ENCODE data around the gene ROR1.

ROR1 gene

GRCh38 chr1:64223329-64224151 lies 449.7 kb downstream of the ROR1 start (continued):
- TF ChIP-seq ATF2 (tag by site-specific recombination; IDR thresholded peaks at IDR 0.05; ENCODE audit: low read depth) (no peak), ZNF132 (tag by site-specific recombination; IDR thresholded peaks at IDR 0.05; ENCODE audit: borderline replicate concordance) (0 out of 2 replicates have a peak, but pooled peaks have one; percentile 55), ZNF341 (tag by site-specific recombination; IDR thresholded peaks at IDR 0.05; ENCODE audit: low read depth) (no peak), ZBTB17 (tag by site-specific recombination; IDR thresholded peaks at IDR 0.05) (peak; percentile 98), ZNF18 (tag by site-specific recombination; IDR thresholded peaks at IDR 0.05) (no peak), ZBTB44 (tag by site-specific recombination; IDR thresholded peaks at IDR 0.05) (peak; percentile 47; the same call in 1 of the 2 replicates), KLF17 (tag by site-specific recombination; IDR thresholded peaks at IDR 0.05) (no peak), ZNF266 (tag by site-specific recombination; IDR thresholded peaks at IDR 0.05; ENCODE audit: low read depth) (no peak), ZNF221 (tag by site-specific recombination; IDR thresholded peaks at IDR 0.05; ENCODE audit: borderline replicate concordance) (no peak), ZBTB8A (tag by site-specific recombination; IDR thresholded peaks at IDR 0.05) (0 out of 2 replicates have a peak, but pooled peaks have one; percentile 21), ZNF677 (tag by site-specific recombination; IDR thresholded peaks at IDR 0.05) (no peak), ZNF311 (tag by site-specific recombination; IDR thresholded peaks at IDR 0.05; ENCODE audit: borderline replicate concordance) (no peak), SCRT2 (tag by site-specific recombination; IDR thresholded peaks at IDR 0.05) (0 out of 2 replicates have a peak, but pooled peaks have one; percentile 32), OSR2 (tag by site-specific recombination; IDR thresholded peaks at IDR 0.05) (peak; percentile 87; the same call in 1 of the 2 replicates), ZNF10 (tag by site-specific recombination; IDR thresholded peaks at IDR 0.05) (no peak), ZNF529 (tag by site-specific recombination; IDR thresholded peaks at IDR 0.05; ENCODE audit: insufficient replicate concordance) (no peak), ZNF335 (tag by site-specific recombination; conservative IDR thresholded peaks at IDR 0.05) (peak; percentile 45; the same call in 1 of the 2 replicates), ZNF701 (tag by site-specific recombination; IDR thresholded peaks at IDR 0.05) (no peak), SETDB1 (IDR thresholded peaks at IDR 0.05; ENCODE audit: insufficient read length, low read length) (no peak), ZNF639 (tag by site-specific recombination; IDR thresholded peaks at IDR 0.05) (0 out of 2 replicates have a peak, but pooled peaks have one; percentile 46), ZBTB21 (tag by site-specific recombination; IDR thresholded peaks at IDR 0.05) (0 out of 2 replicates have a peak, but pooled peaks have one; percentile 9), ZNF785 (tag by site-specific recombination; IDR thresholded peaks at IDR 0.05) (no peak), ZNF24 (tag by site-specific recombination; IDR thresholded peaks at IDR 0.05) (peak; percentile 74; the same call in 1 of the 2 replicates), ZNF571 (tag by site-specific recombination; IDR thresholded peaks at IDR 0.05) (no peak), TRIM28 (IDR thresholded peaks at IDR 0.05; ENCODE audit: borderline replicate concordance, low read length) (peak; percentile 48; the same call in 1 of the 2 replicates)
- TF ChIP-seq, protein P1, sequence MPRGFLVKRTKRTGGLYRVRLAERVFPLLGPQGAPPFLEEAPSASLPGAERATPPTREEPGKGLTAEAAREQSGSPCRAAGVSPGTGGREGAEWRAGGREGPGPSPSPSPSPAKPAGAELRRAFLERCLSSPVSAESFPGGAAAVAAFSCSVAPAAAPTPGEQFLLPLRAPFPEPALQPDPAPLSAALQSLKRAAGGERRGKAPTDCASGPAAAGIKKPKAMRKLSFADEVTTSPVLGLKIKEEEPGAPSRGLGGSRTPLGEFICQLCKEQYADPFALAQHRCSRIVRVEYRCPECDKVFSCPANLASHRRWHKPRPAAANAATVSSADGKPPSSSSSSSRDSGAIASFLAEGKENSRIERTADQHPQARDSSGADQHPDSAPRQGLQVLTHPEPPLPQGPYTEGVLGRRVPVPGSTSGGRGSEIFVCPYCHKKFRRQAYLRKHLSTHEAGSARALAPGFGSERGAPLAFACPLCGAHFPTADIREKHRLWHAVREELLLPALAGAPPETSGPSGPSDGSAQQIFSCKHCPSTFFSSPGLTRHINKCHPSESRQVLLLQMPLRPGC (tag by site-specific recombination; IDR thresholded peaks at IDR 0.05), result 0 out of 2 replicates have a peak, but pooled peaks have one; percentile 23
- TF ChIP-seq, protein P2, sequence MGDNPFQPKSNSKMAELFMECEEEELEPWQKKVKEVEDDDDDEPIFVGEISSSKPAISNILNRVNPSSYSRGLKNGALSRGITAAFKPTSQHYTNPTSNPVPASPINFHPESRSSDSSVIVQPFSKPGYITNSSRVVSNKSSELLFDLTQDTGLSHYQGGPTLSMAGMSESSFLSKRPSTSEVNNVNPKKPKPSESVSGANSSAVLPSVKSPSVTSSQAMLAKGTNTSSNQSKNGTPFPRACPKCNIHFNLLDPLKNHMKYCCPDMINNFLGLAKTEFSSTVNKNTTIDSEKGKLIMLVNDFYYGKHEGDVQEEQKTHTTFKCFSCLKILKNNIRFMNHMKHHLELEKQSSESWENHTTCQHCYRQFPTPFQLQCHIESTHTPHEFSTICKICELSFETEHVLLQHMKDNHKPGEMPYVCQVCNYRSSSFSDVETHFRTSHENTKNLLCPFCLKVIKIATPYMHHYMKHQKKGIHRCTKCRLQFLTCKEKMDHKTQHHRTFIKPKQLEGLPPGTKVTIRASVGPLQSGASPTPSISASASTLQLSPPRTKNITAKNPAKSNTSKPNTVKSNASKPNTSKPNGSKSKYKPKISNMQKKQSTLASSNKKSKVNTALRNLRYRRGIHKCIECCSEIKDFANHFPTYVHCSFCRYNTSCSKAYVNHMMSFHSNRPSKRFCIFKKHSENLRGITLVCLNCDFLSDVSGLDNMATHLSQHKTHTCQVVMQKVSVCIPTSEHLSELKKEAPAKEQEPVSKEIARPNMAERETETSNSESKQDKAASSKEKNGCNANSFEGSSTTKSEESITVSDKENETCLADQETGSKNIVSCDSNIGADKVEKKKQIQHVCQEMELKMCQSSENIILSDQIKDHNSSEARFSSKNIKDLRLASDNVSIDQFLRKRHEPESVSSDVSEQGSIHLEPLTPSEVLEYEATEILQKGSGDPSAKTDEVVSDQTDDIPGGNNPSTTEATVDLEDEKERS (tag by site-specific recombination; IDR thresholded peaks at IDR 0.05), result no peak

Data from HEK293 (cell line).